ENCODE measurements around the gene ILDR2. TPM values are rescaled to one million over a fixed set of nuclear protein-coding genes. Genes with fewer than 3 reads are reported as not detected.

Gene ILDR2
- total RNA-seq, 1 donor from 2014 or later, result 7.8 TPM

DNA sequence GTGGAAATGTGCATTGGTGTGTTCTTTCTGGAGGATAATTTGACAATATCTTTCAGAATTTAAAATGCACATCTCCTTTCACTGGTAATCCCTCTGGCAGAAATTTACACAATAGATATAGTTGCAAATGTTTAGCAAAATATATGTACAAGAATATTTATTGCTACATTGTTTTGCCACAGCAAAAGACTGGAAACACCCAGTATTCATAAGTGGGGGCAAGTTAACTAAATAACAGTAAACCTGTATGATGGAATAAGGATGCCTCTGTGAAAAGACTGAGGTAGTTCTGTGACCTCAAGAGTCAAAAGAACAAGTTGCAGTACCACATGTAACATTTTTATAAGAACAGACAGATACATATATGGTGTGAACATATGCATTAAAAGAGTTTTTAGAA lies 85.6 kb downstream of the ILDR2 start:
- Histone ChIP-seq H4K20me1 (ENCODE audit: insufficient read depth, low read length) (no peaks in the 10 kb centered on the region), H3K4me2 (ENCODE audit: low read length) (no peak overlapping the region), H3K36me3 (ENCODE audit: insufficient read depth, low read length) (no peaks in the 10 kb centered on the region), H2AFZ (ENCODE audit: low read depth, low read length) (no peak overlapping the region), H3K4me1 (ENCODE audit: insufficient read depth, low read length) (no peaks in the 10 kb centered on the region), H3K79me2 (ENCODE audit: insufficient read depth, low read length) (no peaks in the 10 kb centered on the region), H3K9me3 (ENCODE audit: insufficient read depth, low read depth, low read length) (no peaks in the 10 kb centered on the region), H3K27ac (ENCODE audit: low read depth, low read length) (no peak overlapping the region), H3K9ac (ENCODE audit: low read length) (no peak overlapping the region), H3K4me3 (ENCODE audit: insufficient read depth, low read depth, low read length) (no peak overlapping the region), H3K27me3 (ENCODE audit: insufficient read depth, low read length) (peaks cover 56% of the 10 kb centered on the region)
- H3K36me3 Mint-ChIP-seq (ENCODE audit: low read depth, unreplicated experiment), result no peaks in the 10 kb centered on the region
- H3K4me3 Mint-ChIP-seq (ENCODE audit: unreplicated experiment), result no peak overlapping the region
- no peak overlapping the region for H3K27ac Mint-ChIP-seq (ENCODE audit: unreplicated experiment)
- no peaks in the 10 kb centered on the region for H3K4me1 Mint-ChIP-seq (ENCODE audit: low read depth, unreplicated experiment)
- FAIRE-seq, result no peak
- TF ChIP-seq CTCF (IDR thresholded peaks at IDR 0.05; ENCODE audit: insufficient read depth, low read depth, low read length) (no peak), EZH2 (IDR thresholded peaks at IDR 0.05; ENCODE audit: insufficient read depth, low read length) (no peak)
- no peak for DNase-seq (ENCODE audit: low read depth)
- H3K9me3 Mint-ChIP-seq (ENCODE audit: unreplicated experiment), result no peaks in the 10 kb centered on the region
- H3K27me3 Mint-ChIP-seq (ENCODE audit: low read depth, unreplicated experiment), result peaks cover 17% of the 10 kb centered on the region

DNA sequence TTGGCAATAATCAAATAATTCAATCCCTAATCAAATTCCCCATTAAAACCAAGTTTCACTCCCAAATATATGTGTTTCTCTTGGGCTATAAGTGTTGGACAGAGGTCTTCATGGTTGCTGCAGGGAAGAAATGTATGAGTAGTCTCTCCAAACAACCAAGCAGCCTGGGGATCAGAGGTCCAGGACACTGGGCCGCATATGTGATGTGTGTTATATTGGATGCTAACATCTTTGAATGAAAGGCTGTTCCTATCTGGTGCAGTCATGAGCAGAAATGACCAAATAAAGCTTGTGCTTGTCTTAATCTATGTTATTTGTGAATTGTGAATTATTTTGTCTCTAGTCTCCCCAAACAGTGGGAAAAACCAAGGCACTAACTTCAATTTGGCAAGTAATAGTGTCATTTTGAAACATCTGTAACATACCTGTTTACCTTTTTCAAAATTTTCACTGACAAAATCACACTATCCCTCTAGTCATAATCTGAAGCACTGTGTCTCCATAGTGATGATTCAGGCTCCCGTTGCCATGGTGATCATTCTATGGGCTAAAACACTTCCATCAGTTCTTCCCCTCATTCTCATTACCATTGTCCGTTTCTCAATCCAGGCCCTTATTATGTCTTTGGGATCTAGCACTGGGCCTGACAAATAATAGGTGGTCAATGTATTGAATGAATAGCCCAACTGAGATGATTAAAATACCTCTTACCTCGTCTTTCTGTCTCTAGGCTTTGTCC lies 86.8 kb downstream of the ILDR2 start:
- no peak for TF ChIP-seq CTCF (IDR thresholded peaks at IDR 0.05; ENCODE audit: insufficient read depth, low read depth, low read length)
- TF ChIP-seq EZH2 (IDR thresholded peaks at IDR 0.05; ENCODE audit: insufficient read depth, low read length), result no peak
- H2AFZ ChIP-seq (ENCODE audit: low read depth, low read length), result no peak overlapping the region
- H3K36me3 Mint-ChIP-seq (ENCODE audit: low read depth, unreplicated experiment), result no peaks in the 10 kb centered on the region
- peaks cover 6% of the 10 kb centered on the region for H3K4me1 ChIP-seq (ENCODE audit: insufficient read depth, low read length)
- no peaks in the 10 kb centered on the region for H4K20me1 ChIP-seq (ENCODE audit: insufficient read depth, low read length)
- H3K9me3 Mint-ChIP-seq (ENCODE audit: unreplicated experiment), result no peaks in the 10 kb centered on the region
- DNase-seq (ENCODE audit: low read depth), result no peak
- H3K27ac ChIP-seq (ENCODE audit: low read depth, low read length), result no peak overlapping the region
- no peaks in the 10 kb centered on the region for H3K79me2 ChIP-seq (ENCODE audit: insufficient read depth, low read length)
- no peaks in the 10 kb centered on the region for H3K9me3 ChIP-seq (ENCODE audit: insufficient read depth, low read depth, low read length)
- H3K36me3 ChIP-seq (ENCODE audit: insufficient read depth, low read length), result no peaks in the 10 kb centered on the region
- no peak overlapping the region for H3K4me2 ChIP-seq (ENCODE audit: low read length)
- no peak overlapping the region for H3K4me3 ChIP-seq (ENCODE audit: insufficient read depth, low read depth, low read length)
- no peak for FAIRE-seq
- H3K27me3 Mint-ChIP-seq (ENCODE audit: low read depth, unreplicated experiment), result peaks cover 24% of the 10 kb centered on the region
- H3K27me3 ChIP-seq (ENCODE audit: insufficient read depth, low read length), result peaks cover 62% of the 10 kb centered on the region
- H3K27ac Mint-ChIP-seq (ENCODE audit: unreplicated experiment), result no peak overlapping the region
- H3K4me1 Mint-ChIP-seq (ENCODE audit: low read depth, unreplicated experiment), result no peaks in the 10 kb centered on the region
- no peak overlapping the region for H3K9ac ChIP-seq (ENCODE audit: low read length)
- no peak overlapping the region for H3K4me3 Mint-ChIP-seq (ENCODE audit: unreplicated experiment)

GRCh38 chr1:166884971-166885370 lies 90.4 kb downstream of the ILDR2 start:
- Mint-ChIP-seq H3K27me3 (ENCODE audit: low read depth, unreplicated experiment) (peaks cover 24% of the 10 kb centered on the region), H3K4me1 (ENCODE audit: low read depth, unreplicated experiment) (no peaks in the 10 kb centered on the region), H3K4me3 (ENCODE audit: unreplicated experiment) (no peak overlapping the region), H3K36me3 (ENCODE audit: low read depth, unreplicated experiment) (no peaks in the 10 kb centered on the region), H3K9me3 (ENCODE audit: unreplicated experiment) (no peaks in the 10 kb centered on the region), H3K27ac (ENCODE audit: unreplicated experiment) (no peak overlapping the region)
- no peaks in the 10 kb centered on the region for H3K79me2 ChIP-seq (ENCODE audit: insufficient read depth, low read length)
- H3K4me2 ChIP-seq (ENCODE audit: low read length), result no peak overlapping the region
- H2AFZ ChIP-seq (ENCODE audit: low read depth, low read length), result no peak overlapping the region
- no peak overlapping the region for H3K4me3 ChIP-seq (ENCODE audit: insufficient read depth, low read depth, low read length)
- H3K27me3 ChIP-seq (ENCODE audit: insufficient read depth, low read length), result peaks cover 51% of the 10 kb centered on the region
- FAIRE-seq (no peak), DNase-seq (ENCODE audit: low read depth) (no peak)
- no peaks in the 10 kb centered on the region for H3K36me3 ChIP-seq (ENCODE audit: insufficient read depth, low read length)
- H3K9me3 ChIP-seq (ENCODE audit: insufficient read depth, low read depth, low read length), result no peaks in the 10 kb centered on the region
- H4K20me1 ChIP-seq (ENCODE audit: insufficient read depth, low read length), result no peaks in the 10 kb centered on the region
- peaks cover 6% of the 10 kb centered on the region for H3K4me1 ChIP-seq (ENCODE audit: insufficient read depth, low read length)
- H3K27ac ChIP-seq (ENCODE audit: low read depth, low read length), result no peak overlapping the region
- no peak overlapping the region for H3K9ac ChIP-seq (ENCODE audit: low read length)
- TF ChIP-seq CTCF (IDR thresholded peaks at IDR 0.05; ENCODE audit: insufficient read depth, low read depth, low read length) (no peak), EZH2 (IDR thresholded peaks at IDR 0.05; ENCODE audit: insufficient read depth, low read length) (no peak)
